Mesendoderm (in vitro differentiated cells): ENCODE results near the gene ARL10. TPM values are rescaled to one million over a fixed set of nuclear protein-coding genes. Genes with fewer than 3 reads are reported as not detected.
A peak's percentile ranks its signal among the peaks of the same experiment; 100 is the strongest.

ENCODE experiments used
- DNase-seq: peaks from one replicate; pipeline ENCODE4 v3.0.0; 2013
- H2AK5ac ChIP-seq: 2 replicates; pipeline ENCODE4 v1.6.1; 2013; ENCODE audit warnings: low read length, inconsistent platforms
- H2BK120ac ChIP-seq: 2 replicates; pipeline ENCODE4 v1.6.1; 2013; ENCODE audit warnings: low read depth, mild to moderate bottlenecking, low read length, moderate library complexity, mixed read lengths
- H2BK15ac ChIP-seq: replicated peaks from 2 replicates; pipeline ENCODE4 v1.6.1; 2013; ENCODE audit warnings: low read depth, mild to moderate bottlenecking, moderate library complexity
- H2BK5ac ChIP-seq: 2 replicates; pipeline ENCODE4 v1.6.1; 2013; ENCODE audit warnings: low read length, inconsistent platforms
- H3K18ac ChIP-seq: 2 replicates; pipeline ENCODE4 v1.6.1; 2013; ENCODE audit warnings: mild to moderate bottlenecking, low read length, mixed read lengths
- H3K23ac ChIP-seq: one replicate; pipeline ENCODE4 v1.6.1; 2013; ENCODE audit warnings: low read length
- H3K27ac ChIP-seq: 2 replicates; pipeline ENCODE4 v1.5.1; 2013; ENCODE audit warnings: low read depth, mild to moderate bottlenecking, inconsistent platforms, low read length, moderate library complexity
- H3K27me3 ChIP-seq: 2 replicates; pipeline ENCODE4 v1.6.1; 2013; ENCODE audit warnings: low read length, control low read depth, mild to moderate bottlenecking, inconsistent platforms; ENCODE audit not compliant: insufficient read depth, poor library complexity
- H3K36me3 ChIP-seq: 2 replicates; pipeline ENCODE4 v1.6.1; 2013; ENCODE audit warnings: low read length, inconsistent platforms; ENCODE audit not compliant: control insufficient read depth, insufficient read depth
- H3K4ac ChIP-seq: one replicate; pipeline ENCODE4 v1.6.1; 2013; ENCODE audit warnings: low read depth, mild to moderate bottlenecking, low read length, moderate library complexity
- H3K4me1 ChIP-seq: 2 replicates; pipeline ENCODE4 v1.6.1; 2013; ENCODE audit warnings: low read depth, low read length, inconsistent platforms; ENCODE audit not compliant: control insufficient read depth
- H3K4me2 ChIP-seq: 2 replicates; pipeline ENCODE4 v1.6.1; 2013; ENCODE audit warnings: low read length
- H3K4me3 ChIP-seq: 2 replicates; pipeline ENCODE4 v1.5.1; 2013; ENCODE audit warnings: mild to moderate bottlenecking, low read length
- H3K56ac ChIP-seq: one replicate; pipeline ENCODE4 v1.6.1; 2013; ENCODE audit warnings: low read length
- H3K79me1 ChIP-seq: 2 replicates; pipeline ENCODE4 v1.6.1; 2013; ENCODE audit warnings: low read length, inconsistent platforms
- H3K79me2 ChIP-seq: 2 replicates; pipeline ENCODE4 v1.6.1; 2013; ENCODE audit warnings: mild to moderate bottlenecking, low read length; ENCODE audit not compliant: control insufficient read depth, insufficient read depth
- H3K9ac ChIP-seq: 2 replicates; pipeline ENCODE4 v1.6.1; 2013; ENCODE audit warnings: low read length, inconsistent platforms
- H4K5ac ChIP-seq: one replicate; pipeline ENCODE4 v1.6.1; 2013; ENCODE audit warnings: low read length
- H4K8ac ChIP-seq: one replicate; pipeline ENCODE4 v1.6.1; 2013; ENCODE audit warnings: low read depth, mild to moderate bottlenecking, control low read depth, low read length, moderate library complexity
- WGBS: extraction: QIAGEN DNeasy Blood & Tissue Kit; methylation state at CpG from one replicate; pipeline ENCODE4 v1.1.7; 2013; ENCODE audit warnings: low lambda C conversion rate, missing lambda C conversion rate; ENCODE audit not compliant: insufficient coverage; ENCODE audit errors: extremely low coverage; 5-methylcytosine and 5-hydroxymethylcytosine counted together
- polyA plus RNA-seq, 2 experiments: library from polyadenylated mRNA; stranded (reverse); fragments of 200-250 nt; gene quantifications; one replicate each; pipeline ENCODE4 v1.2.3, GENCODE V29; 2013

The ARL10 gene, protein sequence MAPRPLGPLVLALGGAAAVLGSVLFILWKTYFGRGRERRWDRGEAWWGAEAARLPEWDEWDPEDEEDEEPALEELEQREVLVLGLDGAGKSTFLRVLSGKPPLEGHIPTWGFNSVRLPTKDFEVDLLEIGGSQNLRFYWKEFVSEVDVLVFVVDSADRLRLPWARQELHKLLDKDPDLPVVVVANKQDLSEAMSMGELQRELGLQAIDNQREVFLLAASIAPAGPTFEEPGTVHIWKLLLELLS
- 1.9 TPM for polyA plus RNA-seq (2013, experiment 1 of 2)
- polyA plus RNA-seq (2013, experiment 2 of 2): 2.3 TPM

DNA sequence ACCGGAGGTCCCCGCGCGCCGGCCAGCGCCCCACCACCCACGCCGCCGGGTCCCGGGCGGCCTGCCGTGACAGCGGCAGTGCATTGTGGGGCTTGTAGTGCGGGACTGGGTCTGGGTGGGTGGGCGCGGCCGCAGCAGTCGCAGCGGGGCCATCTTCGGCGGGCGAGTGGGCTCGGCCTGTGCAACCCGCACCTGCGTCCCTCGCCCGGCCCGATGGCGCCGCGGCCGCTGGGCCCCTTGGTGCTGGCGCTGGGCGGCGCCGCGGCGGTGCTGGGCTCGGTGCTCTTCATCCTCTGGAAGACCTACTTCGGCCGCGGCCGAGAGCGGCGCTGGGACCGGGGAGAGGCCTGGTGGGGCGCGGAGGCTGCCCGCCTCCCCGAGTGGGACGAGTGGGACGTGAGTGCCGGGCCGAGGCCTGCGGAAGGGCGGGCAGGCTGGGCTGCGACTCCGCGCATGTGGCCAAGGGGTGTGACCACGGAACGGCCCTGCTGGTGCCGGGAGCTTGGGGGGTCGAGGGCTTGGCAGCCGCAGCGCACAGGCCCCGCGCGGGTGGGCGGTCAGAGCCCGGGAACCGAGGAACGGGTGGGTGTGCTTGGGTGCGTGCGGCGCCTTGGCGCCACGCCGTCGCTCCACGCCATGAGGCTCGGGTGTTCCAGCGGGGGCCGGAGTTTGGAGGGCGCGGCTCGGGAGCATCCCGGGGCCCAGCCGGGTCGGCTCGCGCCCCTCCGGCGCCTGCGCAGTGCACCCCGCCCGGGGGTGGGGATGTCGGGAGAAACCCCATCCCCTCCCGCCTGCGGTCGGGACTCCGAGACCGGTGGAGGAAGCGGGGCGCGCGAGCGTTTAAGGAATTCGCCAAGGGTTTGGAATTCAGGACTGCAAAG lies at the start of gene ARL10:
TSS of gene ARL10 (plus strand) at position 137 of the 881 bp plus-strand sequence. CDS start at position 214, 77 bp downstream.
- H2BK120ac ChIP-seq: no peak within 1 kb of the TSS
- H3K4me2 ChIP-seq: peak within 1 kb of the TSS; percentile 91
- no peaks in the 10 kb centered on the region for H3K27me3 ChIP-seq
- no peak within 1 kb of the TSS for H3K4ac ChIP-seq
- peaks cover 2% of the 10 kb centered on the region for H3K4me1 ChIP-seq
- H4K5ac ChIP-seq: no peak within 1 kb of the TSS
- no peaks in the 10 kb centered on the region for H3K36me3 ChIP-seq
- peak within 1 kb of the TSS; percentile 49 for H3K4me3 ChIP-seq
- peak within 1 kb of the TSS; percentile 76 for H3K23ac ChIP-seq
- DNase-seq: peak; percentile 22
- no peak within 1 kb of the TSS for H4K8ac ChIP-seq
- H3K79me1 ChIP-seq: peaks cover 2% of the 10 kb centered on the region
- peak within 1 kb of the TSS; percentile 78 for H3K9ac ChIP-seq
- no peak within 1 kb of the TSS for H3K27ac ChIP-seq
- peaks cover 7% of the 10 kb centered on the region for H3K79me2 ChIP-seq
- H3K18ac ChIP-seq: no peak within 1 kb of the TSS
- no peak within 1 kb of the TSS for H2BK5ac ChIP-seq
- no CpG with 5 or more reads among the region's 108 CpGs for WGBS
- H2AK5ac ChIP-seq: no peak within 1 kb of the TSS
- H3K56ac ChIP-seq: peak within 1 kb of the TSS; percentile 89
- H2BK15ac ChIP-seq: no peak within 1 kb of the TSS

DNA sequence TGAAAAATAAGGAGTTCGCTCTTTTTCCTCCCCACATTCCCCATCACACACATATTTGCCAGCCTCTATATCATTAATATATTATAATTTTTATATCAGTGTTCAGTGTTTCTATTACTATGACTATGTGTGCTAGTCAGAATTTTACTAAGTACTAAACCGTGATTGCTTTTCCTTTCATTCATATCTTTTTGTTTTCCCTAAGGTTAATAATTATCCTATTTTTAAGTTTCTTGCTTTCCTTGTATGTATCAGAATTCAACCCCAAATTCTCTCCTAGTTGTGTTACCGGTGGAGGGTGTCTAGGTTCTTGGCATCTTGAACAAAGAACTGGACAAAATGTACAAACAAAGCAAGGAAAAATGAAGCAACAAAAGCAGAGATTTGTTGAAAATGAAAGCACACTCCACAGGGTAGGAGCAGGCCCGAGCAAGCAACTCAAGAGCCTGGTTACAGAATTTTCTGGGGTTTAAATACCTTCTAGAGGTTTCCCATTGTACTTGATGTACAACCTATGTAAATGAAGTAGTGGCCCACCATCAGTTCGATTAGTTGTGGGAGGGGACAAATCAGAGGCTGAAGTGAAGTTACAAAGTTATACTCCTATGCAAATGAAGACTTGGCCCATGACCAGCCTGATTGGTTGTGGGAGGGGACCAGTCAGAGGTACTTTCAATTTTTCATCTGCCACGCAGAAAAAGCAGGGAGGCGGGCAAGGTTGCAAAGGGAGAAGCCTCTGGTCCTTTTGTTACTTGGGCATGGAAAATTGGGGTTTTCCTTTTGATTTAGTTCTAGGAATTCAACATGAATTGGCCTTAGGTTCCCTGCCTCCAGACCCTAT lies 47.5 kb upstream of the ARL10 start:
- H3K79me1 ChIP-seq: no peaks in the 10 kb centered on the region
- H3K36me3 ChIP-seq: no peaks in the 10 kb centered on the region
- H2BK5ac ChIP-seq: no peak overlapping the region
- no peak overlapping the region for H4K5ac ChIP-seq
- no peak overlapping the region for H2BK120ac ChIP-seq
- no peak overlapping the region for H2AK5ac ChIP-seq
- no peak overlapping the region for H3K23ac ChIP-seq
- no peak overlapping the region for H3K4me2 ChIP-seq
- no peaks in the 10 kb centered on the region for H3K79me2 ChIP-seq
- no peak overlapping the region for H2BK15ac ChIP-seq
- H3K4me1 ChIP-seq: no peaks in the 10 kb centered on the region
- no peak overlapping the region for H3K4ac ChIP-seq
- H3K27me3 ChIP-seq: no peaks in the 10 kb centered on the region
- H3K27ac ChIP-seq: no peak overlapping the region
- H4K8ac ChIP-seq: no peak overlapping the region
- H3K18ac ChIP-seq: no peak overlapping the region
- H3K9ac ChIP-seq: no peak overlapping the region
- WGBS: 100% methylated on average over 1 of the region's 7 CpGs
- H3K4me3 ChIP-seq: no peak overlapping the region
- no peak for DNase-seq
- no peak overlapping the region for H3K56ac ChIP-seq

DNA sequence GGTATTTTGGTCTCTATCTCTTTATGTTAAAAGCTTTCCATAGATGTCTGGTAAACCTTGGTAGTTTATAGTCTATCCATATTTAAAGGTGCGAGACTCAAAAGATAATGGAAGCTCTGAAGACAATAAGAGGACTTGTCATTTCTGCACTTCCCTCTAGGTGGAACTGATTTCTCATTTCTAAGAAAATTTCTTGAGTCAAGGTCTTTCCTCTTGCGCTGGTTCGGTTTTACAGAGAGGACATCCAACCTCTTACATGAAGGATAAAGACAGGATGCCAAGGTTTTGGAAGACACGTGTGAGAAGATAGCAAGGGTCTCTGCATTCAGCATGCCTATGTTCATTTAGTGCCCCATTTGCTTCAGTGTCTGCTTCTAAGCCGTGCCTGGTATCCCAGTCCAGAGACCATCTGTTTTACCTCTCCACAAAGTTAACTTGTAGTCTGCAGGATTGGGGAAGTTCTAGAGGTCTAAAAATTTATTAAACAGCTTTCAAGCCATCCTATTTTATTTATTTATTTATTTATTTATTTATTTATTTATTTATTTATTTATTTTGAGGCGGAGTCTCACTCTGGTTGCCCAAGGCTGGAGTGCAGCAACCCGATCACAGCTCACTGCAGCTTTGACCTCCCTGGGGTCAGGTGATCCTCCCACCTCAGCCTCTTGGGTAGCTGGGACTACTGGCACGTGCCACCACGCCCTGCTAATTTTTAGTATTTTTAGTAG lies 45.3 kb upstream of the ARL10 start:
- no CpG with 5 or more reads among the region's 9 CpGs for WGBS
- H3K27ac ChIP-seq: no peak overlapping the region

DNA sequence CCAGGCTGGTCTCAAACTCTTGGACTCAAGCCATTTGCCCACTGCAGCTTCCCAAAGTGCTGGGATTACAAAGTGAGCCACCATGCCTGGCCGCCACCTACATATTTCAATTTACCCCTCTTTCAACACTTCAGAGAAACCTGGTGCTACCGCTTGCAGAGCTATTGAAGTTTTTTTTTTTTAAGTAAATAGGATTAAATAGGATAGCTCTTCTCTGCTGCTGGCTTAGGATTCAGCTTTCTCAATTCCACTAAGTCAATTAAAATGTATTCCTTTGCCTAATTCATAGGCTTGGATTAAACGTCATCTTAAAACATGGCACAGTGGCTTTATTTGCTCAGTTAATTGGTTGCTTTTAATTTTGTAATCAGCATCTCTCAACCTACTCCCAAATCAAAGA lies 44.7 kb upstream of the ARL10 start:
- no peak for DNase-seq
- H3K4me1 ChIP-seq: no peaks in the 10 kb centered on the region
- no peak overlapping the region for H3K4ac ChIP-seq
- no peak overlapping the region for H3K23ac ChIP-seq
- no peak overlapping the region for H2BK5ac ChIP-seq
- no peaks in the 10 kb centered on the region for H3K79me1 ChIP-seq
- H3K4me3 ChIP-seq: no peak overlapping the region
- no peaks in the 10 kb centered on the region for H3K27me3 ChIP-seq
- H3K4me2 ChIP-seq: no peak overlapping the region
- H3K18ac ChIP-seq: no peak overlapping the region
- no peak overlapping the region for H4K5ac ChIP-seq
- H2BK15ac ChIP-seq: no peak overlapping the region
- no peak overlapping the region for H2BK120ac ChIP-seq
- no peak overlapping the region for H3K27ac ChIP-seq
- no peaks in the 10 kb centered on the region for H3K79me2 ChIP-seq
- H3K9ac ChIP-seq: no peak overlapping the region
- H3K36me3 ChIP-seq: no peaks in the 10 kb centered on the region
- no CpG with 5 or more reads among the region's 3 CpGs for WGBS
- H4K8ac ChIP-seq: no peak overlapping the region
- no peak overlapping the region for H3K56ac ChIP-seq
- no peak overlapping the region for H2AK5ac ChIP-seq

More for the DNA sequence above, 45.3 kb upstream of the ARL10 start:
- Histone ChIP-seq H3K56ac (no peak overlapping the region), H3K4me1 (no peaks in the 10 kb centered on the region), H3K36me3 (no peaks in the 10 kb centered on the region), H3K23ac (no peak overlapping the region), H3K4ac (no peak overlapping the region), H4K5ac (no peak overlapping the region), H2BK120ac (no peak overlapping the region), H3K79me1 (no peaks in the 10 kb centered on the region), H2BK5ac (no peak overlapping the region), H2BK15ac (no peak overlapping the region), H3K4me2 (no peak overlapping the region), H4K8ac (no peak overlapping the region), H3K9ac (no peak overlapping the region), H3K18ac (no peak overlapping the region), H2AK5ac (no peak overlapping the region), H3K4me3 (no peak overlapping the region), H3K27me3 (no peaks in the 10 kb centered on the region), H3K79me2 (no peaks in the 10 kb centered on the region)
- peak; percentile 23 for DNase-seq

DNA sequence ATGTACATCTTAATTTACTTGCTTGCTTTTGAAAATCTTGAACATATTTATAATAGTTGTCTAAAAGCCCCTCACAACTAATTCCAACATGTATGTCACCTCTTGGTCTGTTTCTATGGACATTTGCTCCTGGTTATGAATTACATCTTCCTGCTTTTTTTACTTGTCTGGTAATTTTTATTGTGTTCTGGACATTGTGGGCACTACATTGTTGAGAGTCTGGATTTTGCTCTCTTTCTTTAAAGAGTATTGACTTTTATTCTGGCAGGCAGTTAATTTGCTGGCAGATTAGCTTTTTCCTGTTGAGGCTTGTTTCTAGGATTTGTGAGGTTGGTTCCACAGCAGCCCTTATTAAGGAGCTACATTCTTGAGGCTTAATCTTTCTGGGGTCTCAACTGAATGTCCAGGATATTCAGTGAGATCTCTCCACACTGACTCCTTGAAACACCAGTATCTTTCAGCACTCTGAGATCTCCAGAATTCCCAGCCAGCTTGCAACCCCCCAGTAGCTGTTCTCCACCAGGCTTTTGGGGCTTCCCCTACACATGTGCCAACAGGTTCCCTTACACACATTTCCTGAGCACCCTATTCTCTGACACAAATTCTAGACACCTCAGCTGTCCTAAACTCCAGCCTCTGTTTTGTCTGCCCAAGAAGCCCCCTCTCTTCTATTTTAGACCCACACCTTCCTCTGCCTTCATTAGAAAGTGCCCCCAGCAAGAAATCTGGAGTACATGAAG lies 31.1 kb upstream of the ARL10 start:
- Histone ChIP-seq H3K36me3 (no peaks in the 10 kb centered on the region), H3K56ac (no peak overlapping the region), H3K27me3 (no peaks in the 10 kb centered on the region), H3K79me1 (no peaks in the 10 kb centered on the region), H3K79me2 (no peaks in the 10 kb centered on the region), H4K8ac (no peak overlapping the region), H2BK5ac (no peak overlapping the region), H3K4ac (no peak overlapping the region), H2AK5ac (no peak overlapping the region), H2BK120ac (no peak overlapping the region), H3K27ac (no peak overlapping the region), H3K4me2 (no peak overlapping the region), H3K23ac (no peak overlapping the region), H3K4me1 (no peaks in the 10 kb centered on the region), H3K4me3 (no peak overlapping the region), H4K5ac (no peak overlapping the region), H2BK15ac (no peak overlapping the region), H3K18ac (no peak overlapping the region), H3K9ac (no peak overlapping the region)
- DNase-seq: no peak
